ENCODE measurements around the gene ANKRD16. TPM values are rescaled to one million over a fixed set of nuclear protein-coding genes. Genes with fewer than 3 reads are reported as not detected.
"Not testable (repeated sequence)": the region's sequence is repeated elsewhere in the genome, so short reads cannot be mapped to it uniquely, and the experiment has no call there.

ANKRD16 gene
- total RNA-seq, 1 donor from 2014 or later, result 5.9 TPM

GRCh38 chr10:5911670-5912069, 22.0 kb upstream of the ANKRD16 start:
- H3K9me3 ChIP-seq (ENCODE audit: low read depth), result no peaks in the 10 kb centered on the region
- H3K4me3 ChIP-seq, result no peak overlapping the region
- TF ChIP-seq EZH2phosphoT487 (IDR thresholded peaks at IDR 0.05), result no peak
- TF ChIP-seq, protein P1, sequence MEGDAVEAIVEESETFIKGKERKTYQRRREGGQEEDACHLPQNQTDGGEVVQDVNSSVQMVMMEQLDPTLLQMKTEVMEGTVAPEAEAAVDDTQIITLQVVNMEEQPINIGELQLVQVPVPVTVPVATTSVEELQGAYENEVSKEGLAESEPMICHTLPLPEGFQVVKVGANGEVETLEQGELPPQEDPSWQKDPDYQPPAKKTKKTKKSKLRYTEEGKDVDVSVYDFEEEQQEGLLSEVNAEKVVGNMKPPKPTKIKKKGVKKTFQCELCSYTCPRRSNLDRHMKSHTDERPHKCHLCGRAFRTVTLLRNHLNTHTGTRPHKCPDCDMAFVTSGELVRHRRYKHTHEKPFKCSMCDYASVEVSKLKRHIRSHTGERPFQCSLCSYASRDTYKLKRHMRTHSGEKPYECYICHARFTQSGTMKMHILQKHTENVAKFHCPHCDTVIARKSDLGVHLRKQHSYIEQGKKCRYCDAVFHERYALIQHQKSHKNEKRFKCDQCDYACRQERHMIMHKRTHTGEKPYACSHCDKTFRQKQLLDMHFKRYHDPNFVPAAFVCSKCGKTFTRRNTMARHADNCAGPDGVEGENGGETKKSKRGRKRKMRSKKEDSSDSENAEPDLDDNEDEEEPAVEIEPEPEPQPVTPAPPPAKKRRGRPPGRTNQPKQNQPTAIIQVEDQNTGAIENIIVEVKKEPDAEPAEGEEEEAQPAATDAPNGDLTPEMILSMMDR (IDR thresholded peaks at IDR 0.05), result no peak
- no peak for TF ChIP-seq EZH2 (IDR thresholded peaks at IDR 0.05)
- Mint-ChIP-seq H3K4me3 (no peak overlapping the region), H3K27me3 (ENCODE audit: insufficient read depth, low read depth) (no peaks in the 10 kb centered on the region), H3K27ac (no peak overlapping the region), H3K9me3 (no peaks in the 10 kb centered on the region), H3K36me3 (peaks cover 46% of the 10 kb centered on the region), H3K4me1 (no peaks in the 10 kb centered on the region)
- H3K27ac ChIP-seq, result no peak overlapping the region
- no peak overlapping the region for H3K9ac ChIP-seq
- no peaks in the 10 kb centered on the region for H3K36me3 ChIP-seq
- no peaks in the 10 kb centered on the region for H3K27me3 ChIP-seq
- H3K4me1 ChIP-seq, result no peaks in the 10 kb centered on the region
- H3K79me2 ChIP-seq (ENCODE audit: low read depth), result peaks cover 11% of the 10 kb centered on the region
- no peak for DNase-seq (ENCODE audit: low spot score)
- H3K4me2 ChIP-seq, result no peak overlapping the region
- no peak overlapping the region for H2AFZ ChIP-seq (replicated peaks)
- H3F3A ChIP-seq (ENCODE audit: low read depth), result no peaks in the 10 kb centered on the region
- H4K20me1 ChIP-seq (ENCODE audit: low read depth), result peaks cover 8% of the 10 kb centered on the region

DNA sequence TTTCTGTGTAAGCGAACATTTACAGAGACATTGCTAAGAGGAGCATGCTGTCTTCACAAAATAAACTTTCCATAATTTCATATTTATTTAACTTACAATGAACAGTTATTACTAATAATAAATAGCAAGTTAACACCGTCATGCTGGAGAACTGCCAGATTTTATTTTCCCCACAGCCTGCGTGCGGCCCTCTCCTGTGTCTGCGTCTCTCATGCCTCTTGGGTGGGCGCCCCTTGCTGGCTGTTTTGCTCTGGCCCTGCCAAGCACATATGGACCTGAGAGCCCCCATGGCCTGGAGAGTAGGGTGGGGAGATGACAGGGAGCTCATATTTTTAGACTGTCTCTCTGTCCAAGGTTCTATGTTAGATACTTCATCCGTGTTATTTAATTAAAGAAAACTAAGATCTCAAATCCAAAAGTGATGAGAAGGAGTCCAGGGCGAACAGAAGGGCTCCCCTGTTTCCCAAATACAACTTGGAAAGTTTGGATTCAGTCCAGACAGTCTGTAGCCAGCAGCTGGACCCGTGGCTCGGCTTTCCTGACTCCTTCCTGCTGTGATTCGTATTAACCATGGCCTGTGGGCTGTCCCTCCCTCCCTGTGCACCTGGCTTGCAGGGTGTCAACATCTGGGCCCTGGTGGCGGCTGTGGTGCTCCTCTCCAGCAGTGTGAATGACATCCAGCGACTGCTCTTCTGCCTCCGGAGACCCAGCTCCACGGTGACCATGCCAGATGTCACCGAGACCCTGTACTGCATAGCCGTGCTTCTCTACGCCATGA, 20.8 kb upstream of the ANKRD16 start:
- Histone ChIP-seq H3K27ac (no peak overlapping the region), H3K79me2 (ENCODE audit: low read depth) (peaks cover 14% of the 10 kb centered on the region), H3K4me1 (no peaks in the 10 kb centered on the region), H3K9ac (no peak overlapping the region), H3K36me3 (no peaks in the 10 kb centered on the region), H2AFZ (replicated peaks) (no peak overlapping the region), H3F3A (ENCODE audit: low read depth) (no peaks in the 10 kb centered on the region), H3K4me2 (no peak overlapping the region), H3K4me3 (no peak overlapping the region), H4K20me1 (ENCODE audit: low read depth) (peaks cover 8% of the 10 kb centered on the region), H3K27me3 (no peaks in the 10 kb centered on the region), H3K9me3 (ENCODE audit: low read depth) (no peaks in the 10 kb centered on the region)
- no peaks in the 10 kb centered on the region for H3K4me1 Mint-ChIP-seq
- H3K9me3 Mint-ChIP-seq, result no peaks in the 10 kb centered on the region
- TF ChIP-seq EZH2 (IDR thresholded peaks at IDR 0.05), result no peak
- TF ChIP-seq, protein P1 (IDR thresholded peaks at IDR 0.05), result no peak
- TF ChIP-seq EZH2phosphoT487 (IDR thresholded peaks at IDR 0.05), result no peak
- H3K27ac Mint-ChIP-seq, result peak overlapping the region; percentile 83
- no peak for DNase-seq (ENCODE audit: low spot score)
- H3K4me3 Mint-ChIP-seq, result no peak overlapping the region
- H3K27me3 Mint-ChIP-seq (ENCODE audit: insufficient read depth, low read depth), result no peaks in the 10 kb centered on the region
- peaks cover 46% of the 10 kb centered on the region for H3K36me3 Mint-ChIP-seq

DNA sequence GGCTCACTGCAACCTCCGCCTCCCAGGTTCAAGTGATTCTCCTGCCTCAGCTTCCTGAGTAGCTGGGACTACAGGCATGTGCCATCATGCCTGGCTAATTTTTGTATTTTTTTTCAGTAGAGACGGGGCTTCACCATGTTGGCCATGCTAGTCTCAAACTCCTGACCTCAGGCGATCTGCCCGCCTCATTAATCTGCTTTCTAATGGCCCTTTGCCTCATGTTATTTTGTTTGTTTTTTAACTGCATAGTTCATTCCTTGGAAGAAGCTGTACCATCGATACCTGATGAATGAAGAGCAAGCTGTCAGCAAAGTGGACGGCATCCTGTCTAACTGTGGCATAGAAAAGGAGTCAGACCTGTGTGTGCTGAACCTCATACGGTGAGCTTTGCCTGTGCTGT, 19.0 kb upstream of the ANKRD16 start:
- H3K36me3 Mint-ChIP-seq, result peaks cover 38% of the 10 kb centered on the region

GRCh38 chr10:5906651-5907050, 17.0 kb upstream of the ANKRD16 start:
- H3K4me1 ChIP-seq, result no peaks in the 10 kb centered on the region
- H3K9me3 Mint-ChIP-seq, result no peaks in the 10 kb centered on the region
- no peak overlapping the region for H2AFZ ChIP-seq (replicated peaks)
- no peak overlapping the region for H3K27ac ChIP-seq
- no peaks in the 10 kb centered on the region for H3K4me1 Mint-ChIP-seq
- H3K27me3 Mint-ChIP-seq (ENCODE audit: insufficient read depth, low read depth), result peaks cover 2% of the 10 kb centered on the region
- no peak overlapping the region for H3K4me3 ChIP-seq
- H3K27me3 ChIP-seq, result no peaks in the 10 kb centered on the region
- no peak for DNase-seq (ENCODE audit: low spot score)
- H3K4me2 ChIP-seq, result no peak overlapping the region
- peaks cover 45% of the 10 kb centered on the region for H3K79me2 ChIP-seq (ENCODE audit: low read depth)
- H3K9me3 ChIP-seq (ENCODE audit: low read depth), result no peaks in the 10 kb centered on the region
- peaks cover 8% of the 10 kb centered on the region for H4K20me1 ChIP-seq (ENCODE audit: low read depth)
- H3K36me3 ChIP-seq, result no peaks in the 10 kb centered on the region
- no peak for TF ChIP-seq EZH2 (IDR thresholded peaks at IDR 0.05)
- TF ChIP-seq, protein P1 (IDR thresholded peaks at IDR 0.05), result no peak
- no peak for TF ChIP-seq EZH2phosphoT487 (IDR thresholded peaks at IDR 0.05)
- H3F3A ChIP-seq (ENCODE audit: low read depth), result no peaks in the 10 kb centered on the region
- H3K27ac Mint-ChIP-seq, result no peak overlapping the region
- no peak overlapping the region for H3K9ac ChIP-seq
- no peak overlapping the region for H3K4me3 Mint-ChIP-seq
- peaks cover 30% of the 10 kb centered on the region for H3K36me3 Mint-ChIP-seq

More for the DNA sequence above, 19.0 kb upstream of the ANKRD16 start:
- not testable (repeated sequence) for H3K27me3 Mint-ChIP-seq (ENCODE audit: insufficient read depth, low read depth); H4K20me1 ChIP-seq (ENCODE audit: low read depth); H3K27ac ChIP-seq; DNase-seq (ENCODE audit: low spot score); H3K4me2 ChIP-seq; H3K36me3 ChIP-seq; H3K27me3 ChIP-seq; H3K4me1 ChIP-seq; H3K9me3 Mint-ChIP-seq; H2AFZ ChIP-seq (replicated peaks); H3K27ac Mint-ChIP-seq; H3K4me1 Mint-ChIP-seq; H3K9me3 ChIP-seq (ENCODE audit: low read depth); H3K9ac ChIP-seq; H3K4me3 Mint-ChIP-seq; H3F3A ChIP-seq (ENCODE audit: low read depth); H3K4me3 ChIP-seq
- peaks cover 28% of the 10 kb centered on the region for H3K79me2 ChIP-seq (ENCODE audit: low read depth)
